AML-193 (cell line): ENCODE measurements around the gene ENO2.

Source experiments
- DNase-seq, 2 experiments: peaks; one replicate each; lab custom pipeline; 2025; lab: John Stamatoyannopoulos, UW

Gene ENO2

GRCh38 chr12:6960593-6961277 is 46.4 kb downstream of the ENO2 start:
- peak; percentile 28 to 46 for DNase-seq

GRCh38 chr12:6961278-6961694 is 46.9 kb downstream of the ENO2 start:
- no peak for DNase-seq

- no peak for DNase-seq
These were observed 47.4 kb downstream of the ENO2 start for GRCh38 chr12:6961695-6962284.

- DNase-seq: no peak
These were observed 48.1 kb downstream of the ENO2 start for GRCh38 chr12:6962285-6963015.

- no peak for DNase-seq
These were observed 48.8 kb downstream of the ENO2 start for GRCh38 chr12:6963016-6963731.

- no peak for DNase-seq
These were observed 49.5 kb downstream of the ENO2 start for GRCh38 chr12:6963791-6964413.

- DNase-seq: no peak
These were observed 50.2 kb downstream of the ENO2 start for GRCh38 chr12:6964605-6965025.

- peak; percentile 75 to 81 for DNase-seq
These were observed 50.8 kb downstream of the ENO2 start for GRCh38 chr12:6965026-6965661.

GRCh38 chr12:6965714-6966113 is 51.3 kb downstream of the ENO2 start:
- no peak for DNase-seq

GRCh38 chr12:6966351-6966750 is 52.0 kb downstream of the ENO2 start:
- no peak for DNase-seq

GRCh38 chr12:6967651-6968100 is 53.3 kb downstream of the ENO2 start:
- no peak for DNase-seq

- DNase-seq: no peak
These were observed 54.0 kb downstream of the ENO2 start for GRCh38 chr12:6968426-6968825.

GRCh38 chr12:6970096-6970527 is 55.7 kb downstream of the ENO2 start:
- DNase-seq: no peak
